ENCODE results near the gene GALNT5.
"Not testable (repeated sequence)": the region's sequence is repeated elsewhere in the genome, so short reads cannot be mapped to it uniquely, and the experiment has no call there.

Gene GALNT5

DNA sequence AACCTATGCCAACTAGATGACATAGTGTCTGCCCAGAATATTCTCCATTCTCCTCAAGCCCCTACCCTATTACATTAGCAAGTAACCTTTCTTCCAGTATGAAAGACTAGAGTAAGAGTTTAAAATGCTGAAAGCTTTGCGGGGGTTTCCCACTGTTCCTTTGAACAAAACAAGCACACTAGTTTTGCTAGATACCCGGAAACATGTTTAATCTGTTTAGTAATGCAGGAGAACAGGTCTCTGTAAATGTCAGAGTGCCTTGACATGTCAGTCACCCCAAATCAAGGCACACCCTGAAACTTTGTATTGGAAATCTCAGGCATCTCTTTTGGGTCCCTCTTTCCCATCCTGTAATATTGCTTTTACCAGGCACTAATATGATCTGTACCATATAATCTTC is 11.6 kb downstream of the GALNT5 start:
- DNase-seq = no peak
- Histone ChIP-seq H3K9me3 (ENCODE audit: control extremely low read depth in 1 of 5, control insufficient read depth in 4 of 5, insufficient read depth in 2 of 5, low read depth in 1 of 5, low read length in 4 of 5) (no peaks in the 10 kb centered on the region), H3K27me3 (replicated peaks in 2 of 5; ENCODE audit: control insufficient read depth in 4 of 5, insufficient read depth in 5 of 5, low read length in 4 of 5) (no peaks in the 10 kb centered on the region), H3K4me1 (ENCODE audit: control extremely low read depth in 1 of 4, control insufficient read depth in 4 of 4, insufficient read depth in 4 of 4, low read length in 3 of 4) (peaks cover 0 to 26% (median 8%) of the 10 kb centered on the region in 4 experiments), H3K36me3 (ENCODE audit: control insufficient read depth in 4 of 4, insufficient read depth in 4 of 4, low read length in 3 of 4) (no peaks in the 10 kb centered on the region), H3K27ac (ENCODE audit: insufficient read depth in 1 of 2, low read depth in 1 of 2, low read length in 2 of 2, poor library complexity in 1 of 2, severe bottlenecking in 2 of 2) (no peak overlapping the region), H3K4me3 (ENCODE audit: control insufficient read depth in 1 of 7, extremely low read depth in 1 of 7, insufficient read depth in 4 of 7, low read depth in 2 of 7, low read length in 6 of 7) (no peak overlapping the region)
- 100% methylated on average over 1 of the region's 2 CpGs for WGBS (ENCODE audit: insufficient coverage)
- CTCF ChIA-PET = no interaction called here
- POLR2A ChIA-PET = no interaction called here

DNA sequence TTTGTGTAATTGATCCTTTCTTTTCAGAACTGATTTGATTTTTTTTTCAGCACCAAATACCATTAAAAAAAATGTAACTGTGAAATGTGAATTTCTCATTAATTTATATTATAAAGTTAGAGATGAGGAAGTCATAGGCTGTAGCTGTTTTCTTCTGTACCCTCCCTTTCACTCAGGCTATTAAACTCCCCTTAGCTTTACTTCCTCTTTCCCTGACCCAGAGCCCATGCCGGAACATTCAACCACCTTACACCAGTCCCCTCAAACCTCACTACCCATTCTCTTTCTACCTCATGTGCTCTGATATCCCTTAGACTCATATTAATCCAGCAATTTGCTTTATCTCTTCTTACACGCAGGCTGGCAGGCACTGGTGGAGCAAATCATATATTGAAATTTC is 12.4 kb downstream of the GALNT5 start:
- H3K27me3 ChIP-seq (replicated peaks in 2 of 5; ENCODE audit: control insufficient read depth in 4 of 5, insufficient read depth in 5 of 5, low read length in 4 of 5) = no peaks in the 10 kb centered on the region
- WGBS (ENCODE audit: insufficient coverage) = 0% methylated on average over 1 of the region's 2 CpGs
- H3K4me1 ChIP-seq (ENCODE audit: control extremely low read depth in 1 of 4, control insufficient read depth in 4 of 4, insufficient read depth in 4 of 4, low read length in 3 of 4) = peaks cover 0 to 22% (median 6%) of the 10 kb centered on the region in 4 experiments
- peak overlapping the region in 1 of 7 experiments; percentile 18 for H3K4me3 ChIP-seq (ENCODE audit: control insufficient read depth in 1 of 7, extremely low read depth in 1 of 7, insufficient read depth in 4 of 7, low read depth in 2 of 7, low read length in 6 of 7)
- no peak overlapping the region for H3K27ac ChIP-seq (ENCODE audit: insufficient read depth in 1 of 2, low read depth in 1 of 2, low read length in 2 of 2, poor library complexity in 1 of 2, severe bottlenecking in 2 of 2)
- DNase-seq = peak; percentile 37 to 92 (median 86)
- POLR2A ChIA-PET = no interaction called here
- CTCF ChIA-PET = interaction anchor here (1.6 kb wide), 1 partner anchor 8 kb away, joined by 4 read pairs; no protein-coding TSS in a partner anchor
- H3K9me3 ChIP-seq (ENCODE audit: control extremely low read depth in 1 of 5, control insufficient read depth in 4 of 5, insufficient read depth in 2 of 5, low read depth in 1 of 5, low read length in 4 of 5) = no peaks in the 10 kb centered on the region
- no peaks in the 10 kb centered on the region for H3K36me3 ChIP-seq (ENCODE audit: control insufficient read depth in 4 of 4, insufficient read depth in 4 of 4, low read length in 3 of 4)

DNA sequence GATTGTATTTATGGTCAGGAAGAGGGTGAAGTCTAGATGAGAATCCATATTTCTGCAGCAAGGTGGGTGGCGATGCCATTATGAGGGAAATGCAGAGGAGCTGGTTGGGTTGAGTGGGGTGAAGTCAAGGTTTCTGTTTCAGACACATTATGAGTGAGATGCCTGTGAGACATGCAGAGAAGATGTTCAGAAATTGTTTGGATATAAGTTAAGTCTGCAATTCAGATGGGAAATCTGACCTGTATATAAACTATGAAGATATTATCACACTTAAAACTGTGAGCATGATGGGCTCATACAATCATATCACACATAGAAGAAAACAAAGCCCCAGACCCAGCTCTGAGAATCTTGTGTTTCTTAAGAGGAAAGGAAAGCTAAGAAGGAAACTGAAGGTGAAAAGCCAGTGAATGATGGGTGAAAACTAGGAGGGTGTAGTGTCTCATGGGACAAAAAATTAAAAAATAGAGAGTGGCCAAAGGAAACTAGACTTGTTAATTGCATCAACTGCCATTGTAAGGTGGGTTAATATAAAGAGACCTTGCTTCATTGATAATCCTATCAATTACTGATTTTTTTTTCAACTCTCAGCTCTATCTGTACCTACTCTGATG is 14.2 kb downstream of the GALNT5 start:
- H3K4me1 ChIP-seq (ENCODE audit: control extremely low read depth in 1 of 4, control insufficient read depth in 4 of 4, insufficient read depth in 4 of 4, low read length in 3 of 4) = peaks cover 0 to 22% (median 6%) of the 10 kb centered on the region in 4 experiments
- WGBS (ENCODE audit: insufficient coverage) = 91% methylated on average over 1 of the region's 1 CpG
- POLR2A ChIA-PET = no interaction called here
- no peak overlapping the region for H3K27ac ChIP-seq (ENCODE audit: insufficient read depth in 1 of 2, low read depth in 1 of 2, low read length in 2 of 2, poor library complexity in 1 of 2, severe bottlenecking in 2 of 2)
- CTCF ChIA-PET = interaction anchor here (0.6 to 1.6 kb wide), 3 partner anchors 10 to 232 kb away, joined by 3 to 4 read pairs (median 3); no protein-coding TSS in a partner anchor
- DNase-seq = no peak
- H3K27me3 ChIP-seq (replicated peaks in 2 of 5; ENCODE audit: control insufficient read depth in 4 of 5, insufficient read depth in 5 of 5, low read length in 4 of 5) = no peaks in the 10 kb centered on the region
- no peaks in the 10 kb centered on the region for H3K36me3 ChIP-seq (ENCODE audit: control insufficient read depth in 4 of 4, insufficient read depth in 4 of 4, low read length in 3 of 4)
- H3K9me3 ChIP-seq (ENCODE audit: control extremely low read depth in 1 of 5, control insufficient read depth in 4 of 5, insufficient read depth in 2 of 5, low read depth in 1 of 5, low read length in 4 of 5) = no peaks in the 10 kb centered on the region
- H3K4me3 ChIP-seq (ENCODE audit: control insufficient read depth in 1 of 7, extremely low read depth in 1 of 7, insufficient read depth in 4 of 7, low read depth in 2 of 7, low read length in 6 of 7) = no peak overlapping the region

DNA sequence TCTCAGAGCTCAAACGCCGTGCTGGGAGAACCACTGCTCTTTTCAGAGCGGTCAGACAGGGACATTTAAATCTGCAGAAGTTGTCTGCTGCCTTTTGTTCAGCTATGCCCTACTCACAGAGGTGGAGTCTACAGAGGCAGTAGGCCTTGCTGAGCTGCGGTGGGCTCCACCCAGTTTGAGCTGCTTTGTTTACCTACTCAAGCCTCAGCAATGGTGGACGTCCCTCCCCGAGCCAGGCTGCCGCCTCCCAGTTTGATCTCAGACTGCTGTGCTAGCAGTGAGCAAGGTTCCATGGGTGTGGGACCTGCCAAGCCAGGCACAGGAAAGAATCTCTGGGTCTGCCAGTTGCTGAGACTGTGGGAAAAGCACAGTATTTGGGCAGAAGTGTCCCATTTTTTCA is 21.8 kb downstream of the GALNT5 start:
- H3K9me3 ChIP-seq (ENCODE audit: control extremely low read depth in 1 of 5, control insufficient read depth in 4 of 5, insufficient read depth in 2 of 5, low read depth in 1 of 5, low read length in 4 of 5); POLR2A ChIA-PET; DNase-seq; H3K4me1 ChIP-seq (ENCODE audit: control extremely low read depth in 1 of 4, control insufficient read depth in 4 of 4, insufficient read depth in 4 of 4, low read length in 3 of 4); H3K27me3 ChIP-seq (replicated peaks in 2 of 5; ENCODE audit: control insufficient read depth in 4 of 5, insufficient read depth in 5 of 5, low read length in 4 of 5); H3K4me3 ChIP-seq (ENCODE audit: control insufficient read depth in 1 of 7, extremely low read depth in 1 of 7, insufficient read depth in 4 of 7, low read depth in 2 of 7, low read length in 6 of 7); H3K27ac ChIP-seq (ENCODE audit: insufficient read depth in 1 of 2, low read depth in 1 of 2, low read length in 2 of 2, poor library complexity in 1 of 2, severe bottlenecking in 2 of 2); H3K36me3 ChIP-seq (ENCODE audit: control insufficient read depth in 4 of 4, insufficient read depth in 4 of 4, low read length in 3 of 4); CTCF ChIA-PET: not testable (repeated sequence)
- WGBS (ENCODE audit: insufficient coverage) = 99% methylated on average over 7 of the region's 7 CpGs

DNA sequence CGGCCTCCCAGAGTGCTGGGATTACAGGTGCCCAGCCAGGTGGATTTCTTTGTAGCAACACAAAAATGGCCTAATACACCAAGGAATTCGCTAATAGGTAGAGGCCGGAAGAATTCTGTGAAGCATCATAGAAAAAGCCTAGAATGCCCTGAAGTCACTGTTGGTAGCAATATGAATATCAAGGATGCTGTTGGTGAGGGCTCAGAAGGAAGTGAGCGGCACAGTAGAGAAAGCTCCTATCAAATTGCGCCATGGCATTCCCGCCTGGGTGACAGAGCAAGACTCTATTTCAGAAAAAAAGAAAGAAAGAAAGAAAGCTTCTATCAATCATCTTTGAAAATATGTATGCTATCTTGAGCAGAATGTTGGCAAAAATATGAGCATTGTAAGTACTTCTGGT is 23.8 kb downstream of the GALNT5 start:
- WGBS (ENCODE audit: insufficient coverage) = 100% methylated on average over 4 of the region's 6 CpGs
- H3K27me3 ChIP-seq (replicated peaks in 2 of 5; ENCODE audit: control insufficient read depth in 4 of 5, insufficient read depth in 5 of 5, low read length in 4 of 5) = no peaks in the 10 kb centered on the region
- H3K36me3 ChIP-seq (ENCODE audit: control insufficient read depth in 4 of 4, insufficient read depth in 4 of 4, low read length in 3 of 4) = no peaks in the 10 kb centered on the region
- ChIA-PET POLR2A (no interaction called here), CTCF (interaction anchor here (0.8 to 2.4 kb wide), 3 partner anchors 20 to 46 kb away, joined by 3 to 6 read pairs (median 5); no protein-coding TSS in a partner anchor)
- no peaks in the 10 kb centered on the region for H3K4me1 ChIP-seq (ENCODE audit: control extremely low read depth in 1 of 4, control insufficient read depth in 4 of 4, insufficient read depth in 4 of 4, low read length in 3 of 4)
- no peak for DNase-seq
- H3K9me3 ChIP-seq (ENCODE audit: control extremely low read depth in 1 of 5, control insufficient read depth in 4 of 5, insufficient read depth in 2 of 5, low read depth in 1 of 5, low read length in 4 of 5) = peaks cover 0 to 6% (median 2%) of the 10 kb centered on the region in 5 experiments
- no peak overlapping the region for H3K27ac ChIP-seq (ENCODE audit: insufficient read depth in 1 of 2, low read depth in 1 of 2, low read length in 2 of 2, poor library complexity in 1 of 2, severe bottlenecking in 2 of 2)
- H3K4me3 ChIP-seq (ENCODE audit: control insufficient read depth in 1 of 7, extremely low read depth in 1 of 7, insufficient read depth in 4 of 7, low read depth in 2 of 7, low read length in 6 of 7) = no peak overlapping the region

- no CpG with 5 or more reads among the region's 2 CpGs for WGBS (ENCODE audit: insufficient coverage)
- no peaks in the 10 kb centered on the region for H3K36me3 ChIP-seq (ENCODE audit: control insufficient read depth in 4 of 4, insufficient read depth in 4 of 4, low read length in 3 of 4)
- peaks cover 0 to 6% (median 2%) of the 10 kb centered on the region in 5 experiments for H3K9me3 ChIP-seq (ENCODE audit: control extremely low read depth in 1 of 5, control insufficient read depth in 4 of 5, insufficient read depth in 2 of 5, low read depth in 1 of 5, low read length in 4 of 5)
- no peaks in the 10 kb centered on the region for H3K27me3 ChIP-seq (replicated peaks in 2 of 5; ENCODE audit: control insufficient read depth in 4 of 5, insufficient read depth in 5 of 5, low read length in 4 of 5)
- no peak for DNase-seq
- ChIA-PET CTCF (interaction anchor here (2.4 to 2.6 kb wide), 2 partner anchors 19 to 44 kb away, joined by 6 to 12 read pairs; no protein-coding TSS in a partner anchor), POLR2A (no interaction called here)
- H3K4me1 ChIP-seq (ENCODE audit: control extremely low read depth in 1 of 4, control insufficient read depth in 4 of 4, insufficient read depth in 4 of 4, low read length in 3 of 4) = no peaks in the 10 kb centered on the region
- H3K4me3 ChIP-seq (ENCODE audit: control insufficient read depth in 1 of 7, extremely low read depth in 1 of 7, insufficient read depth in 4 of 7, low read depth in 2 of 7, low read length in 6 of 7) = no peak overlapping the region
- H3K27ac ChIP-seq (ENCODE audit: insufficient read depth in 1 of 2, low read depth in 1 of 2, low read length in 2 of 2, poor library complexity in 1 of 2, severe bottlenecking in 2 of 2) = no peak overlapping the region
Measured at GRCh38 chr2:157283468-157283867, 26.0 kb downstream of the GALNT5 start.

DNA sequence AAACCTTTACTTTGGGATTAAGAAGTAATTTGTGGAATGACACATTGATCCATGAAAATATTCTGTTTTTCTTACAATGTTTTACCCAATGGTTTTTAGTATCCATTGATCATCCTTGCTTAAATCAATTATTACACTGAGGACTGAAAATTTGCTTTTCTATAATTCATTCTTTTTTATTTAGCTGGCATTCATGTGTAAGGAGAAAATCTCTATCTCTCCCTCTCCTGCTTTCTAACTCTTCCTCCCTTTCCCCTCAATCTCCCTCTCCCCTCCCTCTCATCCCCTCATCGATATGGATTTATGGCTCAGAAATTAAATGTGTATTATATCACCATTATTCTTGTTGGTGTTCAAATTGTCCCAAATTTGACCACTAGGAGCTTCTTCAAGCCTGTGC is 29.7 kb downstream of the GALNT5 start:
- Histone ChIP-seq H3K36me3 (ENCODE audit: control insufficient read depth in 4 of 4, insufficient read depth in 4 of 4, low read length in 3 of 4) (no peaks in the 10 kb centered on the region), H3K4me1 (ENCODE audit: control extremely low read depth in 1 of 4, control insufficient read depth in 4 of 4, insufficient read depth in 4 of 4, low read length in 3 of 4) (peaks cover 0 to 6% (median 2%) of the 10 kb centered on the region in 4 experiments), H3K4me3 (ENCODE audit: control insufficient read depth in 1 of 7, extremely low read depth in 1 of 7, insufficient read depth in 4 of 7, low read depth in 2 of 7, low read length in 6 of 7) (no peak overlapping the region), H3K9me3 (ENCODE audit: control extremely low read depth in 1 of 5, control insufficient read depth in 4 of 5, insufficient read depth in 2 of 5, low read depth in 1 of 5, low read length in 4 of 5) (no peaks in the 10 kb centered on the region), H3K27ac (ENCODE audit: insufficient read depth in 1 of 2, low read depth in 1 of 2, low read length in 2 of 2, poor library complexity in 1 of 2, severe bottlenecking in 2 of 2) (no peak overlapping the region), H3K27me3 (replicated peaks in 2 of 5; ENCODE audit: control insufficient read depth in 4 of 5, insufficient read depth in 5 of 5, low read length in 4 of 5) (no peaks in the 10 kb centered on the region)
- DNase-seq = no peak
- CTCF ChIA-PET = interaction anchor here (1.1 to 3.2 kb wide), 3 partner anchors 15 to 37 kb away, joined by 3 to 13 read pairs (median 4); no protein-coding TSS in a partner anchor
- POLR2A ChIA-PET = no interaction called here
- no CpG with 5 or more reads among the region's 1 CpG for WGBS (ENCODE audit: insufficient coverage)
